Measurements from ENCODE around the gene ERCC8.

The ERCC8 gene

DNA sequence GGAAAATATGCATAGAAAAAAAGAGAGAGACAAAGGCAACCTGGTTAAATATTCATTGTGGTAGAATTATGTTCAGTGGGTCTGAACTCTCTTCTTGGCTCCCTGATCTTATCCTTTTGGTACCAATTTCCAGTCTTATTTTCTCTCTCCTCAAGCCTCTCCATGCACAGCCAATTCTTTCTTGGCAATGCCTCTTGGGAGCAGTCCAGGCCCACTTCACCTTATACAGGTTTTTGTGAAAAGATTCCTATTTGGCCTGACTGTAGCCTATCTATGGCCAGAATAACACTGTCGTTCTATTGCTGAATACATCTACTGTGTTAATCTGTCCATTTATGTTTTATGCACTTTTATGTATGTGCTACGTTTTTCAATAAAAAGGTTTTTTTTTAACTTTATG, 103.5 kb downstream of the ERCC8 start:
- Histone ChIP-seq H3K27ac (ENCODE audit: low read depth, low read length) (no peak overlapping the region), H2BK12ac (ENCODE audit: low read length) (no peak overlapping the region), H3K18ac (ENCODE audit: low read length) (no peak overlapping the region), H3K27me3 (ENCODE audit: insufficient read depth, low read length) (peaks cover 11% of the 10 kb centered on the region), H3K79me1 (ENCODE audit: low read length) (peaks cover 2% of the 10 kb centered on the region), H3K9me3 (ENCODE audit: insufficient read depth, low read depth, low read length) (no peaks in the 10 kb centered on the region), H3K4me1 (ENCODE audit: control insufficient read depth in 1 of 2, insufficient read depth in 2 of 2, low read length in 2 of 2) (peaks cover 0 to 2% of the 10 kb centered on the region in 2 experiments), H2AFZ (ENCODE audit: insufficient read depth, low read length, poor library complexity) (no peak overlapping the region), H3K4ac (ENCODE audit: low read depth, low read length) (no peak overlapping the region), H3K4me3 (ENCODE audit: low read depth, low read length) (no peak overlapping the region), H3K23ac (ENCODE audit: low read length) (no peak overlapping the region), H4K8ac (ENCODE audit: low read depth, low read length) (no peak overlapping the region), H3K79me2 (ENCODE audit: control insufficient read depth, insufficient read depth, low read length, poor library complexity) (no peaks in the 10 kb centered on the region), H3K36me3 (ENCODE audit: control insufficient read depth in 1 of 2, insufficient read depth in 2 of 2, low read length in 2 of 2) (no peaks in the 10 kb centered on the region), H2BK120ac (ENCODE audit: insufficient read depth, low read length, poor library complexity) (no peak overlapping the region), H2BK5ac (ENCODE audit: low read depth, low read length, poor library complexity) (no peak overlapping the region), H3K9ac (ENCODE audit: low read length) (no peak overlapping the region), H2AK5ac (ENCODE audit: low read length) (no peak overlapping the region), H4K91ac (ENCODE audit: low read depth, low read length) (no peak overlapping the region), H3K4me2 (ENCODE audit: low read length) (no peak overlapping the region), H4K12ac (ENCODE audit: low read depth, low read length) (no peak overlapping the region), H3K14ac (ENCODE audit: low read length) (no peak overlapping the region)
- no peak for DNase-seq
- no CpG with 5 or more reads among the region's 2 CpGs for WGBS (ENCODE audit: extremely low coverage, insufficient coverage, insufficient read length)

DNA sequence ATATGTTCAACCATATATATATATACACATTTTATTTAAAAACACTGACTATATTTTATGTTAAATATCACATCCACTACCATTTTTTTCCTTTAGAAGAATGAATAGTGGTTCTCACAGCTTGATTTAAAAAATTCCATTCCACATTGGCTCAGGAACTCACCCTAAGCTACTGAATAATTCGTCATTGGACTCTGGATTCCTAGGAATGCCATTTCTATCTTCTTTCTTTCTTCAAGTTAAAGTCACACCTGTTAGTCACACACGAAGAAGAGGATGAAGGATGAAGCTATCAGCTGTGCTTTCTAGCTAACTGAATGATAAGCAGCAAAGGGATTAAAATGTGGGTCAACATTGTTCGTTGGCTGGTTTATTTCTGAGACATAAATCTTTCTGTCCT, 108.7 kb downstream of the ERCC8 start:
- Histone ChIP-seq H3K18ac (ENCODE audit: low read length) (no peak overlapping the region), H3K23ac (ENCODE audit: low read length) (no peak overlapping the region), H2BK5ac (ENCODE audit: low read depth, low read length, poor library complexity) (no peak overlapping the region), H2AFZ (ENCODE audit: insufficient read depth, low read length, poor library complexity) (no peak overlapping the region), H3K4me2 (ENCODE audit: low read length) (no peak overlapping the region), H3K36me3 (ENCODE audit: control insufficient read depth in 1 of 2, insufficient read depth in 2 of 2, low read length in 2 of 2) (no peaks in the 10 kb centered on the region), H3K79me2 (ENCODE audit: control insufficient read depth, insufficient read depth, low read length, poor library complexity) (no peaks in the 10 kb centered on the region), H3K27ac (ENCODE audit: low read depth, low read length) (no peak overlapping the region), H3K4me3 (ENCODE audit: low read depth, low read length) (no peak overlapping the region), H2AK5ac (ENCODE audit: low read length) (no peak overlapping the region), H4K91ac (ENCODE audit: low read depth, low read length) (no peak overlapping the region), H3K4me1 (ENCODE audit: control insufficient read depth in 1 of 2, insufficient read depth in 2 of 2, low read length in 2 of 2) (no peaks in the 10 kb centered on the region), H3K9me3 (ENCODE audit: insufficient read depth, low read depth, low read length) (no peaks in the 10 kb centered on the region), H3K27me3 (ENCODE audit: insufficient read depth, low read length) (no peaks in the 10 kb centered on the region), H3K9ac (ENCODE audit: low read length) (no peak overlapping the region), H2BK12ac (ENCODE audit: low read length) (no peak overlapping the region), H4K12ac (ENCODE audit: low read depth, low read length) (no peak overlapping the region), H2BK120ac (ENCODE audit: insufficient read depth, low read length, poor library complexity) (no peak overlapping the region), H3K14ac (ENCODE audit: low read length) (no peak overlapping the region), H3K79me1 (ENCODE audit: low read length) (no peaks in the 10 kb centered on the region), H3K4ac (ENCODE audit: low read depth, low read length) (no peak overlapping the region), H4K8ac (ENCODE audit: low read depth, low read length) (no peak overlapping the region)
- DNase-seq: peak in 1 of 2 donors; percentile 70
- no CpG with 5 or more reads among the region's 3 CpGs for WGBS (ENCODE audit: extremely low coverage, insufficient coverage, insufficient read length)

DNA sequence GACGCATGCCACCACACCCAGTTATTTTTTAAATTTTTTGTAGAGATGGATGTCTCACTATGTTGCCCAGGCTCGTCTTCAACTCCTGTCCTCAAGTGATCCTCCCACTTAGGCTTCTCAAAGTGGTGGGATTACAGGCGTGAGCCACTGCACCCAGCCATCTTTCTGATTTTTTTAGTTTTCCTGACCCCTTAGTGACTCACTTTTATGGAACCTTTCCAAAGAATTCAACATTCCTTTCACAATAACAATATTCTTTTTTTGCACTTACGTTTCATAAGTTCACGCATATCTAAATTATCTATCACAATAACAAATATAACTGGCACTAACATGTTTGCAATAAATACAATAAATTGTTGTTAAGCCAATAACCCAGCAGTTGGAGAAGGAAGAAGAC, 109.3 kb downstream of the ERCC8 start:
- Histone ChIP-seq H3K4me3 (ENCODE audit: low read depth, low read length) (no peak overlapping the region), H2BK12ac (ENCODE audit: low read length) (no peak overlapping the region), H3K36me3 (ENCODE audit: control insufficient read depth in 1 of 2, insufficient read depth in 2 of 2, low read length in 2 of 2) (no peaks in the 10 kb centered on the region), H3K4me1 (ENCODE audit: control insufficient read depth in 1 of 2, insufficient read depth in 2 of 2, low read length in 2 of 2) (no peaks in the 10 kb centered on the region), H3K27ac (ENCODE audit: low read depth, low read length) (no peak overlapping the region), H3K4ac (ENCODE audit: low read depth, low read length) (no peak overlapping the region), H3K18ac (ENCODE audit: low read length) (no peak overlapping the region), H2AFZ (ENCODE audit: insufficient read depth, low read length, poor library complexity) (no peak overlapping the region), H3K79me2 (ENCODE audit: control insufficient read depth, insufficient read depth, low read length, poor library complexity) (no peaks in the 10 kb centered on the region), H4K12ac (ENCODE audit: low read depth, low read length) (no peak overlapping the region), H3K4me2 (ENCODE audit: low read length) (no peak overlapping the region), H4K91ac (ENCODE audit: low read depth, low read length) (no peak overlapping the region), H2BK5ac (ENCODE audit: low read depth, low read length, poor library complexity) (no peak overlapping the region), H2AK5ac (ENCODE audit: low read length) (no peak overlapping the region), H2BK120ac (ENCODE audit: insufficient read depth, low read length, poor library complexity) (no peak overlapping the region), H3K9me3 (ENCODE audit: insufficient read depth, low read depth, low read length) (no peaks in the 10 kb centered on the region), H3K79me1 (ENCODE audit: low read length) (no peaks in the 10 kb centered on the region), H3K23ac (ENCODE audit: low read length) (no peak overlapping the region), H4K8ac (ENCODE audit: low read depth, low read length) (no peak overlapping the region), H3K27me3 (ENCODE audit: insufficient read depth, low read length) (no peaks in the 10 kb centered on the region), H3K14ac (ENCODE audit: low read length) (no peak overlapping the region), H3K9ac (ENCODE audit: low read length) (no peak overlapping the region)
- WGBS (ENCODE audit: extremely low coverage, insufficient coverage, insufficient read length): 100% methylated on average over 2 of the region's 5 CpGs
- DNase-seq: no peak

DNA sequence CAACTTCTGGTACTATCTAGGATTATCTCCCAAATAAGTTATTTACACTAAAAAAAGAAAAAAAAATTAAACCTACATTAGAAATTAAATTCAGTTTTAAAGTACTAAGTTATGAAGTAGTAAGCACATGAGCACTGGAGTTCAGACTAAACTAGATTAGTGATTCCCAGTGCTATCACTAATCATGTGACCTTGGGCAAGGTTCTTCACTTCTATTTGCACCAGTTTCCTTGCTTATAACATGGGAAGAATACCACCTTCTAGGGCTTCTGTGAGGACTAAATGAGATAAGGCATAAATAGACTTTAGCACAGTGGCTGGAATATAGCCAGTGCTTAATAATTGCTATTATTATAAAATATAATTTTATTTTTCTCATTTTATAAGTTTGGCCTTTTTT, 111.3 kb downstream of the ERCC8 start:
- Histone ChIP-seq H3K79me1 (ENCODE audit: low read length) (no peaks in the 10 kb centered on the region), H4K12ac (ENCODE audit: low read depth, low read length) (no peak overlapping the region), H3K27ac (ENCODE audit: low read depth, low read length) (no peak overlapping the region), H3K4me3 (ENCODE audit: low read depth, low read length) (no peak overlapping the region), H3K18ac (ENCODE audit: low read length) (no peak overlapping the region), H3K23ac (ENCODE audit: low read length) (no peak overlapping the region), H3K27me3 (ENCODE audit: insufficient read depth, low read length) (no peaks in the 10 kb centered on the region), H2AFZ (ENCODE audit: insufficient read depth, low read length, poor library complexity) (no peak overlapping the region), H3K4me1 (ENCODE audit: control insufficient read depth in 1 of 2, insufficient read depth in 2 of 2, low read length in 2 of 2) (no peaks in the 10 kb centered on the region), H2AK5ac (ENCODE audit: low read length) (no peak overlapping the region), H3K9ac (ENCODE audit: low read length) (no peak overlapping the region), H2BK120ac (ENCODE audit: insufficient read depth, low read length, poor library complexity) (no peak overlapping the region), H2BK5ac (ENCODE audit: low read depth, low read length, poor library complexity) (no peak overlapping the region), H3K4ac (ENCODE audit: low read depth, low read length) (no peak overlapping the region), H3K14ac (ENCODE audit: low read length) (no peak overlapping the region), H3K9me3 (ENCODE audit: insufficient read depth, low read depth, low read length) (no peaks in the 10 kb centered on the region), H3K79me2 (ENCODE audit: control insufficient read depth, insufficient read depth, low read length, poor library complexity) (no peaks in the 10 kb centered on the region), H2BK12ac (ENCODE audit: low read length) (no peak overlapping the region), H3K4me2 (ENCODE audit: low read length) (no peak overlapping the region), H3K36me3 (ENCODE audit: control insufficient read depth in 1 of 2, insufficient read depth in 2 of 2, low read length in 2 of 2) (no peaks in the 10 kb centered on the region), H4K91ac (ENCODE audit: low read depth, low read length) (no peak overlapping the region), H4K8ac (ENCODE audit: low read depth, low read length) (no peak overlapping the region)
- no peak for DNase-seq

Data from trophoblast cell (in vitro differentiated cells and primary cell).